Hematopoietic multipotent progenitor cell (in vitro differentiated cells): ENCODE measurements around the gene TSPAN4. TPM values are rescaled to one million over a fixed set of nuclear protein-coding genes. Genes with fewer than 3 reads are reported as not detected.

ENCODE experiments used
- DNase-seq, 3 donors: peaks; one replicate each; pipeline ENCODE4 v3.0.0-alpha.2; 2011 to 2015; ENCODE audit warnings: low read depth in 2 of 3, low spot score in 2 of 3
- total RNA-seq: library from RNA; depleted of rRNA; stranded (reverse); fragments of >200 nt; gene quantifications from one replicate; pipeline ENCODE4 v1.2.3, GENCODE V29; 2012

The TSPAN4 gene
- total RNA-seq, 1 donor = 48.2 TPM

DNA sequence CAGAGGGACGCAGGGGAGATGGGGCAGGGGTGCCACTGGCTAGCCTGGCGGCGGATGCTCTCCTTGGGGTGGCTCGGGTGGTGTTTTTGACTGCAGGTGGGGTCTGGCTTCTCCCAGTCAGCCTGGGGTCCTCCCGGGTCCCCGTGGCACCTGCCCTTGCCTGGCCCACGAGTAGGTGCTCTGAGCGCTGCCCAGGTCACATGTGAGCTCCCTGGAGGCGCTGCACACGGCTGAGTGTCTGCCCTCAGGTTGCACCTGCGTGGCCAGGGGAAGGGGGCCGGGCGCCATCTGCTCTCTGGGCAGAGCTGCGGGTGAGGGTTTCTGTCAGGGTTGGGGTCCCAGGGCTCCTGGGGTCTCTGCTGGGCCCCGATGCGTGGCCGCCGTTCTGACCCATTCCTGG is 5.2 kb downstream of the TSPAN4 start:
- no peak for DNase-seq

DNA sequence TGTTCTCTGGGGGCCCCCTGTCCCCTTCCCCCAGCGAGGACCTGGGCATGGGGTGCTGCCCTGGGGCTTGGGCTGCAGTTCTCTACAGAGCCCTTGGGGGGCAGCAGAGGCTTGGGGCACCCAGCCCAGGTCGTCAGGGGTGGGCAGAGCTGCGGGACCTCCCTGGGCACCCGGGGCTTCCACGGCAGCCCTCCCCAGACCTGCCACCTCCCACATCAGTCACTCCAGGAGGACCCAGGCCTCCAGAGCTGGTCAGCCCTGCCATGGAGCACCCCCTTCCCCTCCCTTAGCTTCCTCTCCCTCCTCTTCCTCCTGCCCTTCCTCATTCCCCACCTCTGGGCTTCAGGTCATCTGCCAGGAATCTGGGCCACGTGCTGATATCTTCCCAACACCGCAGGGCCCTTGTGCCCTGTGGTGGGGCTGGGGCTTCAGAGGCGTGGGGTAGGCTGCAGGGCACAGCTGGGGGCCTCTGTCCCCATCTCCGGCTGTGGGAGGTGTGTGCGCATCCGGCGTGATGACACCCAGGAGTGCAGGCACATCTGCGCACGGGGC is 5.8 kb downstream of the TSPAN4 start:
- peak in 1 of 3 donors; percentile 66 for DNase-seq

DNA sequence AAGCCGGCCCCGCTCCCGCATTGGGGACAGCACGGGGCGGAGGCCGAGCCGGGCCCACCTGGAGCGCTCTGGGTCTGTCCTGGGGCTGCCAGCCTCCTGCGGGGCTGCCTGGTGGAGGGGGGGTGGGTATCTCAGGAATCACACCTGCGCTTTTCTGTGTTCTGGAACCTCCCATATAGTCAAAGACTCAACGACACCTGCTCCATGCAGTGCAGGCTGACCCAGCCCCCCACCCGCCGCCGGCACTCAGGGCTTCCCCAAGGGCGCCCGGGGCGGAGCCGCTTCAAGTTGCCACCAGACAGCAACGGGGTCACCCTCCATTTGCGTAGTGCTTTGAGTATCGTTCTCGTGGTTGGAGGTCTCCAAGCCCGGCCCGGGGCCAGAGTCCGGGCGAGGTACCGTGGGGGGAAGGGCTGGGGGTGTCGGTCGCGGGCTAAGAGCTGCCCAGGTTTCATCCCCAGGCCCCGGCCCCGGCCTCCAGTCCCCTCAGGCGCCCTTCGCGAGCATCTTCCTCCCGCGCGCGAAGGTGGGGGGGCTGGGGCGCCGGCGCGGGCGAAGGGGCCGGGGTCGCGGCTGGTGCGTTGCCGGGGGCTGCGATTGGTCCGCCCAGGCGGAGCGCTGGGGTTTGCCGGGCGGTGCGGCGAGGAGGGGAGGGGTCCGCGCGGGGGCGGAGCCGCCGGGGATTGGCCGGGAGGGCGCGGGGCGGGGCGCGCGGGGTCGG is 6.6 kb downstream of the TSPAN4 start:
- peak in 1 of 3 donors; percentile 32 for DNase-seq

DNA sequence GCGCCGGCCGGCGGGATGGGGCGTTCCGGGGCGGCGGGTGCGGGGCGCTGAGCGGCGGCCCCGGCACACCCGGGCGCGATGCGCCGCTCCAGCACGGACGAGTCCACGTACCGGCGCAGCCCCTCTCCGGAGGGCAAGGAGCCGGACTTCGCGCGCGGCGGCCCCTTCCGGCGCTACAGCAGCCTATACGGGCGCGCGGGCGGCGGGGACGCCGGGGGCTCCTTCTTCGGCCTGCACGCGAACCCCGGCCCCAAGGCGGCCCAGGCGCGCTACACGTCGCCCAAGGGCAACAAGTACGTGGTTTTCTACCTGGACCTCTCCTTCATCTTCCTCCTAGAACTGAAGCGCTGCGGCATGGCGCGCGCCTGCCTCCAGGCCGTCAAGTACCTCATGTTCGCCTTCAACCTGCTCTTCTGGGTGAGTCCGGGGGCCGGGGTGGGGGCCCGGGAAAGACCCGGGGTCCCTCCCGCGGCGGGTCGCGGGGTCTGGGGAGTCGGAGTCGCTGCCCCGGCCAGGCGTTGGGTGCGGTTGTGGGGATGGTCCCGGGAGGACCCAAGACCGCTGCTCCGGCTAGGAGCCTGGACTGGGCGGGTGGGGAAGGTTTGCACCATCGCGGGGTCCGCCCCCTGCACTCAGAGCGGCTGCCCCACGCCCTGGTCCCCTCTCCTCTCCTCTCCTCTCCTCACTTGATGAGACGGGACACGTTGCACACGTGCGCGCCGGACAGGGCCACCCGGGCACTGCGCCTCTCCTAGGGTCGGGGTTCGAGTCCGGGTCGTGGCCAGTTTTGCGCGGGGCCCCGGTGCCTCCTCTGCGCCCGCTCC is 7.5 kb downstream of the TSPAN4 start:
- no peak for DNase-seq

DNA sequence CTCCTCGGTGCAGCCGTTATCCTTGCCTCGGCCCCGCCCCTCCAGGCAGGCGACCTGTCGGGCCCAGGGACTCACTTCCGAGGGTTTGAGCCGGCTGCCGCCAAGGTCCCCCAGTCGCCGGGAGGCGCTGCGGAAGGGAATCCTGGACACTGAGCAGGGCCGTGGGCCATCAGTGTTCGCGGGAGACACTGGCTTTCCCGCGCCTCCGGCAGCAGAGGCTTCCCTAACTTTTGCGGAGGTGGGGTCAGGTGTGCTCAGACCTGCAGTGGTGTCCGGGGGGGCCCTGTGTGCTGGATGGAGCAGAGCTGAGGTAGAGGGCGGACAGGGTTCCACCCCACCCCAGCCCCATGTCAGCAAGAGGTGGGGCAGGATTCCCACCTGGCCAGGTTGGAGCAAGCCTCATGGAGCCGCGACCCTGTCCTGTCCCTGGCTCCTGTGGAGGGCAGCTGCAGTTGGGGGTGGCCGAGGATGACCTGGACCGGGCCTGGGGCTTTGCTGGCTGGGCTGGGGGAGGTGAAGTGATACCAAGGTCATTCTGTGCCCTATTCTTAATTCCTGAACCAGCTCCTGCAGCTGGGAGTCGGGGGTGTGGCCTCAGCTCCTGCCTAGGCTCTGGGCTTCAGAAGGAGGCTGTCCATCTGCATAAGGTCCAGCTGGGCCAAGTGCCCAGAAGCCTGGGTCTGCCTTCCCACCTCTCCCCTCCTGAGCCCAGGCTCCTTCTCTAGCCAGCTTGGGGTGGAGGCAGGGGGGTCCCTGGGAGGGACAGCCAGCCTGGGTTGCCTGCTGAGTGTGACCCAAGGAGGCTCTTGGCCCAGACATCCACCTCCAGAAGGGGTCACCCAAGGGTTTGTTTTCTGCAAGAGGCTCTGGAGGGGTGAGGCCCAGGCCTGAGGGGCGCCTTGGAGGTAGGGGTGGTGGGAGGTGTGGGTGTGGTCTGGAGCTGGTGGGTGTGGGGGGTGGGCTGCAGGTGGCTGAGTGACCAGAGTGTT is 8.4 kb downstream of the TSPAN4 start:
- DNase-seq = peak in 1 of 3 donors; percentile 57

DNA sequence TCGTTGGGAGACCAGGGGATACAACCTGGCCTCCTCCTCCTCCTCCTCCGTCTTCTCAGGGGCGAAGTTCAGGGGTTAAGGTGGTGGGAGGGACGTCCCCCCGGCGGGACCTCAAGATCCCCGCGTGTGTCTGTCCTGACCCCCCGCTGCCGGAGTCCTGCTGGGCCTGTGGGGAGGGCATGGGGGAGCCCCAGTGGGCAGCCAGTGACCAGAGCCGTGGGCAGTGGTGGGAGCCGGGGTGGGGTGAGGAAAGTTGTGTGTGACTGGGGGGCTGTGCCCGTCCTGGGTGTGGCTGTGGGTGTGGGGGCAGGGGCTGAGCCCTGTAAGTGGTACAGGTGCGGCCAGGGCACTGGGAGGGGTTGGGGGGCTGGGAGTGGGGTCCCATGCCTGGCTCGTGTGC is 10.1 kb downstream of the TSPAN4 start:
- no peak for DNase-seq

DNA sequence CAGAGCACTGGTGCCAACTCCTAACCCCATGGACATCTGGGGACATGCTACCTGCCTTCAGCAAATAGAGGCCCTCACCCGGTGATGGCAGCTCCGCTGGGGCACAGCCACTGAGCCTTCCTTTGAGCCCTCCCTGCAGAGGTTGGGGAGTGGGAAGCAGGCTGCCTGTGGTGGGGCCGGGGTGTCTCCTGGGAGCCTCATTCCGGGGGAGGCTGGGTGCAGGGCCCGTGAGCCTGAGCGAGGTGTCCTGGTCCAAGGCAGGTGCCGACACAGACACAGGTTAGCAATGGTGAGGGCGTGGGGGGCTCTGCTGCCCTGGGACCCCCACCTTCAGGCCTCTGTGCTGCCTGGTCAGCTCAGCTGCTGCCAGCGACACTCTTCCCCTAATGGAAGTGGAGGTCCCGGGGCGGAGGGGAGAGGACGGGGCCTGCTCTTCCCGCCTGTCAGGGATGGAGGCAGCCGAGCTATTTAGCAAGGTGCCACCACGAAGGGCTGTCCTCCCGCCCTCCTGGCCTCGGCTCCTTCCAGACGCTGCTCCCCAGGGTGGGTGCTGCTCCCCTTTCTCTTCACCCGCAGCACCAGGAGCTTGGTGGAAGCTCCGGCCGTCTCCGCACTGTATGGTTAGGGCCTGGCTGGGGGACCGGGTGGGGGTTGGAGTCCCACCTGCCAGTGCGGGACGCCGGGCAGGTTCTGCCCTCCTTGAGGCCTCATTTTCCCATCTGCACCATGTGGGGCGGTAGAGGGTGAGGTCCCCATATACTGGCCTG is 11.2 kb downstream of the TSPAN4 start:
- no peak for DNase-seq

DNA sequence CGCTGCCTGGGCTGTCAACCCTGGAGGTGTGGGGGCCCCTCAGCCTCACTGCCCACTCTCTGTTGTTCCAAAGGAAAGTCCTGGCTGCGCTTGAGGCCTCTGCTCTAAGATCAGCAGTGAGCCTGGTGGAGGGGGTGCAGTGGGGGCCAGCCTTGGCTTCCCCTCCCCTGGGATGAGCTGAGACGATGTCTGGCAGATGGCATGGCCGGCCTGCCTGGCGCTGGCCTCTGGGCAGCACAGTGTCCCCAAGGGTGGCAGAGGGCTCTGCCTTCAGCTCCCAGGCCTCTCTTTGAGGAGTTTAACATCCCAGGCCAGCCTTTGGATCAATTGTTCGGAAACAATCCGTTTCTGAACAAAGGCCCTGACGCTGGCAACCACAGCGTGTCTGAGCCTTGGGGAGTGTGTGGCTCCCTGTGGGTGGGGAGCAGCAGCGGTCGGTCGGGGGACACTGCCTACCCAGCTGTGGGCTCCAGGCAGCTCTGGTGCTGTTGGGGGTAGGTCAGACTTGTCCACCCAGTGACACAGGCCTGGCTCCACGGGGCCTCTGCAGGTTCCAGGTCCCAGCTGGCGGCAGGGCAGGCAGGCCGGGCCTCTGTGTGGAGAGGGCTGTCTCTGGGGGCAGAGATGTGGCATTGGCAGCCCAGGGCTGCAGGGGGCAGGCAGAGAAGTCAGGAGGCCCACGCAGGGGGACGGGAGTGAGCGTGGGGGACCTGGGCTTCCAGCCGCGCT is 12.1 kb downstream of the TSPAN4 start:
- no peak for DNase-seq

DNA sequence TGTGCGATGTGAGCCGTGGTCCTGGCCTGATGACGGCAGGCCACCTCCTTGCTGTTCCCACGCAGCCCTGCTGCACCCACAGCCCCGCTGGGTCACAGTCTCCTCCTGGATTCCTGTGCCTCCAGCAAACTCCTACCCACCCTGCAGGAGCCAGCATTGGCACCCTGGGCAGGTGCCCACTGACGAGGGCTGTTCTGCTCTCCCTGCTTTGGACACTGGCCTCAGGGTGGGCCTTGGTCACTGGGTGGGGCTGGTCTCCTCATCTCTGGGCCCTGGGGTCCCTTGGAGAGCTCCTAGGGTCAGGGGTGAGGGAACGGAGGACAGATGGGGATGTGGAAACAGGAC is 12.7 kb downstream of the TSPAN4 start:
- no peak for DNase-seq

DNA sequence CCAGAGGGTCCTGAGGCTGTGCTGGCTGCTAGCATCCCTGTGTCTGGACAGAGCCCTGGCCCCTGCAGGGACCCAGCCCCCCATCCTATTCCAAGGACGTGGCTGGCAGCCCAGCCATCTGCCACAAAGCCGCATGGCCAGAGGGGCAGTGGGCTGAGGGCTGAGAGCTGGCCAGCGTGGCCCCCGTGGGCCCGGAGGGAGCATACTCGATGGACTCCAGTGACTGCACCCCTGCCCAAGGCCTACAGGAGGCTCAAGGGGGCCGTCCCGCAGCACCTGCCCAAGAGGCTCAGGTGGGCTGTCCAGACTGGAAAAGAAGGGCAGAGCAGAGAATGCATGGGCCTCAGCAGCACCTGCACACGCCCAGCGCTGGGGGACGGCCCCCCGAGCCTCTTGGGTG is 13.1 kb downstream of the TSPAN4 start:
- no peak for DNase-seq

DNA sequence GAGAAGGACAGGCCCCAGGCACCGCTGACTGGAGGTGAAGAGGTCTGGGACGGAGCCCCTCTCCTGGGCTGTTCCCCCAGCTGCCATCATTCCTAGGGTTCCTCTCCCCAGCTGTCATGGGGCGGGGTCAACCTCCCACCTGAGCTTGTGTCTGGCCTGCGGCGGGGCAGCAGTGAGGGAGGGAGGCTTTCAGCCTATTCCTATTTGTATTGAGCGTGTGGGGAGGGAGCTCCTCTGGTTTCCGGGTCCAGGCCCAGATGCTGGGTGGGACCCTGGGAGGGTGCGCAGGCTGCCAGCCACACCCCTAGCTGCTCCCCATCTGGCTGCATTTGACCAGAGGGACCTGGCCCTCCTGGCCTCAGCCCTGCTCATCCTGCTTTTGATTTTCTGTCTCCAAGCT is 13.7 kb downstream of the TSPAN4 start:
- DNase-seq = no peak

DNA sequence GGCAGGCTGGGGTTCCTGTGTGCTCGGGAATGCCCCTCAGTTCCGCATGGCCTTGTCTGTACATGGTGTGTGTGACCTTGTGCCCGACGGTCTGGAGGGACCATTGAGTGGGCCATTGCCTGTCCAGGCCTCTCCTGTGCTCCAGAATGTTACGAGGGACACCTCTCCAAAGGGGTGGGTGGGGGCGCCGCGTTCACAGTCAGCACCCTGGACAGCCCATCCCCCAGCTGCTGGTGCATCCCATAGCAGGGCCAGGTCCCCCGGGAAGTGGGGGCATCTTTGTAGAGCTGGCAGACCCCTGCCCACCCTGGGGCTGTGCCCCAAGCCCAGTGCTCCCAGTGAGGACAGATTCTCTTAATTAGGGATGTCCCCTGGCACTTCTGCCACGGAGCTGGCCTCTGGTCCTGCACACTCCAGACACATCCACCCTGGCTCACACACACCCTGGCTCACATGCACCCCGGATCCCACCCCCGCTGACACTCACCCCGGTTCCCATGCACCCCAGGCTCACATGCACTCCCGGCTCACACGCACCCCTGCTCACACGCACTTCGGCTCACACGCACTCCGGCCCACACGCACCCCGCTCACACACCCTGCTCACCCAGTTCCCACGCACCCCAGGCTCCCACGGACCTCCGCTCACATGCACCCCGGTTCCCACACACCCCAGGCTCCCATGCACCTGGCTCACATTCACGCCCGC is 15.6 kb downstream of the TSPAN4 start:
- no peak for DNase-seq

DNA sequence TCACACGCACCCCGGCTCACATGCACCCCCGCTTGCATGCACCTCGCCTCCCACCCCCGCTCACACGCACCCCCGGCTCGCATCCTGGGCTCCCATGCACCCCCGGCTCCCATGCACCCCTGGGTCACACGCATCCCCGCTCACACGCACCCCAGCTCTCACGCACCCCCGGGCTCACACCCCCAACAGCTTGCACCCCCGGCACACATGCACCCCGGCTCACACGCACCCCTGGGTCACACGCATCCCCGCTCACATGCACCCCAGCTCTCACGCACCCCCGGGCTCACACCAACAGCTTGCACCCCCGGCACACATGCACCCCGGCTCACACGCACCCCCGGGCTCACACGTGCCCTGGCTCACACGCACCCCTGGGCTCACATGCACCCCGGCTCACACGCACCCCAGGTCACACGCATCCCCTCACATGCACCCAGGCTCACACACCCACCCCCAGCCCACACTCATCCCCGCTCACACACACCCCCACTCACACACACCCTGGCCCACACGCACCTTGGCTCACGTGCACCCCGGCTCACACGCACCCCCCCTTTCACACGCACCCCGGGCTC is 16.2 kb downstream of the TSPAN4 start:
- no peak for DNase-seq

DNA sequence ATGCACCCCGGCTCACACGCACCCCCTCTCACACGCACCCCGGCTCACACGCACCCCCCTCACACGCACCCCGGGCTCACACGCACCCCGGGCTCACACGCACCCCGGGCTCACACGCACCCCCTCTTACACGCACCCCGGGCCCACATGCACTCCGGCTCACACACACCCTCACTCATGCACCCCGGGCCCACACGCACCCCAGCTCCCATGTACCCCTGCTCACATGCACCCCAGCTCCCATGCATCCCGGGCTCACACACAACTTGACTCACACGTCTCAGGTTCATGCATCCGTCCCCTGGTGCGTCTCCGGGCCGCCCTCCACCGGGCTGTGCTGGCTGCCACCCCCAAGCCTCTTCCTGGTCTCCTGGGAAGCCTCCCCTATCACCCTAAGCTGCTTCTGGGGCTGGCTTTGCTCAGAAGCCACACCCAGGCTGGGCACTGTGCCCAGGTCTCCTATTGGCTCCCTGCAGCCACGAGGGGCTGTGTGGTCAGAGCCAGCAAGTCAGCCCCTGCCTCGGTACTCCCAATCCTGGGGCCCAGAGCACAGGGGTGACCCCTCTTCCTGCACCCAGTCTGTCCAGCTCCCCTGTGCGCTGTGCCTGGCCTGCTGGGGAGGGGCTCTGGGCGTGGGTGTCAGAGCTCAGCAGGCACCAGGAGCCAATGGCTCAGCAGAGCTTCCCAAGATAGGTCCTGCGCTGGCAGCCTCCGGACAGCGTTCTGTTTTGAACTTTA is 16.9 kb downstream of the TSPAN4 start:
- DNase-seq = peak in 1 of 3 donors; percentile 58

DNA sequence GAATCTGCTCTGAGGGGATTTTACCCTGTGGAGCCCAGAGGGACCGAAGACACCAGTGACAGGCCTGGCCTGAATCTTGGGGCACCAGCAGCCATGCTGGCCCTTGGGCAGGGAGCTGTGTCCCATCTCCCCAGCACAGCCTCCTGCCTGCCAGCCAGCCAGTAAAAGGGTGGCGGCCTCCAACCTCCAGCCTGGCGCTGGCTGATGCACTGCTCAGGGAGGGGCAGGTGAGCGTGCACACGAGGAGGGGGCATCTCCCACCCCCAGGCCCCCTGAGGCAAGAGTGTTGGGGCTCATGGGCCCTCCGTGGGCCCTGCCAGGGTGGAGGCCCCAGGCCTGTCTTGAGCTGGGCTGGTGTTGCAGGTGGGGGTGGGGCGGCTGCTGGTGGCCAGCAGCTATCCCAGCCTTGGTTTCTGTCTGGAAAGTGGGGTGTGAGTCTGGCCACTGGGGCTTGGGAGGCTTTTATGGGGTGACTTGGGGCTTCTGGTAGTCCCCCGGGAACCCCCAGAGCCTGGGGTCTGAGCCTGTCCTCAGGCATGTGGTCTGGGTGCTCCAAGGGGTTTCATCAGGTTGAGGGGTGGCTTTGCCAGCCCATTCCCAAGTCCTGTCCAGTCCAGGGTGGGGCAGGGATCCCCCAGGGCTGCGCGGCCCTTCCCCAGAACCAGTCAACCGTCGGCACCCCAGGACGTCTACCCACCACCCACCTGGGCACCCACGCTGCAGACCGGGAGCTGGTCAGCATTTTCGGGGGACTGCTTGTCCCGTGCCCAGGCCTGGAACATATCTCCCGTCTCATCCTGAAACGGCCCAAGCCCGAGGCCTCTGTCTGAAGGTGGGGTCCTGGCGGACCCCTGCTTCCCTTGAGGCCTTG is 17.8 kb downstream of the TSPAN4 start:
- DNase-seq = no peak

DNA sequence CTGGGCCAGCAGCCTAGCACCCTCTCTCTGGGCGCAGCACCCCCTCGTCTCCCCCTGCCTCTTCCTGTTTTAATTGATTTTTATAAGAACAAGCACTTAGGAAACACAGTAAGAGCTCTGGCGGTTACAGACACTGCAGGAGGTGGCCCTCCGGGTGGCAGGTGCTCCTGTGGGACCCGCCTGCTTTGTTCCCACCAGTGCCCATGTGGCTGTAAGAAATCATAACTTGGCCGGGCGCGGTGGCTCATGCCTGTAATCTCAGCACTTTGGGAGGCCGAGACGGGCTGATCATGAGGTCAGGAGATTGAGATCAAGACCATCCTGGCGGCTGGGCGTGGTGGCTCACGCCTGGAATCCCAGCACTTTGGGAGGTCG is 18.4 kb downstream of the TSPAN4 start:
- no peak for DNase-seq
